PFSK-1 (cell line): ENCODE results near the gene SKI.

Source experiments
- FOXP2 ChIP-seq: optimal IDR thresholded peaks from 2 replicates; pipeline ENCODE3; 2011; ENCODE audit warnings: borderline replicate concordance, control low read depth, inconsistent platforms; ENCODE audit not compliant: insufficient read depth; ENCODE audit errors: extremely low read length, extremely low read depth
- POLR2AphosphoS5 ChIP-seq: IDR thresholded peaks from 2 replicates; pipeline ENCODE4 v1.6.1; 2012; ENCODE audit warnings: low read depth, mild to moderate bottlenecking, control low read depth, low read length, moderate library complexity
- REST ChIP-seq, 2 experiments: IDR thresholded peaks; 2 replicates each; pipeline versions ENCODE4 v1.6.1 to v1.8.0; 2011 to 2012; ENCODE audit warnings: low read depth in 2 of 2, low read length in 2 of 2, control low read depth in 1 of 2, inconsistent platforms in 1 of 2, mild to moderate bottlenecking in 1 of 2, moderate library complexity in 1 of 2; ENCODE audit not compliant: insufficient read depth in 1 of 2
- SIN3A ChIP-seq: IDR thresholded peaks from 2 replicates; pipeline ENCODE4 v1.6.1; 2012; ENCODE audit warnings: mild to moderate bottlenecking, low read length, moderate library complexity, borderline replicate concordance; ENCODE audit not compliant: insufficient read depth
- TAF1 ChIP-seq: IDR thresholded peaks from 2 replicates; pipeline ENCODE4 v1.6.1; 2012; ENCODE audit warnings: low read length, control low read depth, borderline replicate concordance; ENCODE audit not compliant: insufficient read depth

Gene SKI

GRCh38 chr1:2291577-2291976 is 63.5 kb downstream of the SKI start:
- TF ChIP-seq TAF1 (no peak), SIN3A (no peak), FOXP2 (no peak), REST (IDR thresholded peaks at IDR 0.05; ENCODE audit: insufficient read depth in 1 of 2, low read depth in 2 of 2, low read length in 2 of 2) (no peak), POLR2AphosphoS5 (no peak)

- no peak for TF ChIP-seq TAF1
- no peak for TF ChIP-seq REST (IDR thresholded peaks at IDR 0.05; ENCODE audit: insufficient read depth in 1 of 2, low read depth in 2 of 2, low read length in 2 of 2)
- TF ChIP-seq FOXP2 = no peak
- no peak for TF ChIP-seq POLR2AphosphoS5
- no peak for TF ChIP-seq SIN3A
Observed at GRCh38 chr1:2292725-2293450, 64.8 kb downstream of the SKI start.

- no peak for TF ChIP-seq REST (IDR thresholded peaks at IDR 0.05; ENCODE audit: insufficient read depth in 1 of 2, low read depth in 2 of 2, low read length in 2 of 2)
- TF ChIP-seq SIN3A = no peak
- TF ChIP-seq FOXP2 = no peak
- TF ChIP-seq TAF1 = no peak
- no peak for TF ChIP-seq POLR2AphosphoS5
Observed at GRCh38 chr1:2294033-2294724, 66.1 kb downstream of the SKI start.

GRCh38 chr1:2294725-2295078 is 66.6 kb downstream of the SKI start:
- TF ChIP-seq TAF1 (no peak), REST (IDR thresholded peaks at IDR 0.05; ENCODE audit: insufficient read depth in 1 of 2, low read depth in 2 of 2, low read length in 2 of 2) (no peak), SIN3A (no peak), FOXP2 (no peak), POLR2AphosphoS5 (no peak)
